HG03439 (cell line): ENCODE measurements around the gene ZNF860.

Experiments used
- ATAC-seq: cut with Tn5 transposase; IDR thresholded peaks from one replicate; pipeline ENCODE4 v1.9.1; 2021; ENCODE audit warnings: mild to moderate bottlenecking, moderate library complexity; ENCODE audit not compliant: unreplicated experiment

ZNF860 gene

DNA sequence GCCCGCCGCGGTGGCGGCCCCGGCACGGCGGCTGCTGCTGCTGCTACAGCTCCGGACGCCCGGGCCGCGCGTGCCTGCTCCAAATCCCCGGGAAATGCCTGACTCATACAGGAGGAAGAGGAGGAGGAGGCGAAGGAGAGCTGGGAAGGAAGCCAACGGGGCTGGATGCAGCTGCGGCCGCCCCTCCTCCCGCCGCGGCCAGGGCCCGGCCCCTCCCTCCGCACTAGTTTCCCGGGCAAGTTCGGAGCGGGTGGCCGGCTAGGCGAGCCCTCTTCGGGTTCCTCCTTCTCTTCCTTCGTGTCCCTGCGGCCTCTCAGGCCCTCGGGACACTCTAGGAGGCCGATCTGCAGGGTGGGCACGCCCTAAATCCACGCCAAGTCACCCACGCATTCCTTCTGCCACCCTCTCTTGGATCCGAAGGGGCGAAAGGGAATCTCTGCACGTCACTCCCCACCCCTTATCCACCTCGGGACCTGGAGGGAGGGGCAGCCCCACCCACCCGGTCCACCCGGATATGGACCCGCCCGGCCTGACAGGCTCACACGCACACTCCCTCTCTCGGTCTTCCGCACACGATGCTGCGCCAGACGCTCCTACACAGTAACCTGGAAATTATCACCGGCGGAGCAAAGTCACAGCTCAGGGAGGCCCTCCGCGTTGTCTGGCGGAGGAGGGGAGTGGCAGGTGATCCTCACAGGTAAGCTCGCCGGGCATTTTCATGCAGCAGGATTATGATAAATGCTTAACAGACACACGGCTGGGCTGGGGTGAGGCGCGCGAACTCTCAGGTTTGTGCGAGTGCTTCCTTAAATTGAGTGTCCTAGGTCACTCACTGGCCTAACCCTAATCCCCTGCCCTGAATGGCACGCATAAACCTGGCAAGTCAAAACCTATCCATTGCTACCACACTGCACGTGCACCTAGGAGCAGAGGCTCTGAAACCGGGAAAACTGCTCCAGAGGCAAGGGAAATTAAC, at the start of gene ZNF860, which contains the start of gene OSBPL10:
Gene ZNF860 (plus strand): TSS at position 545 of the 976 bp plus-strand sequence. CDS start 7,330 bp downstream, outside the sequence.
Gene OSBPL10 (minus strand): TSS at position 57 of the 976 bp plus-strand sequence. CDS start 83 bp downstream, outside the sequence.
- ATAC-seq, result peak; percentile 24

DNA sequence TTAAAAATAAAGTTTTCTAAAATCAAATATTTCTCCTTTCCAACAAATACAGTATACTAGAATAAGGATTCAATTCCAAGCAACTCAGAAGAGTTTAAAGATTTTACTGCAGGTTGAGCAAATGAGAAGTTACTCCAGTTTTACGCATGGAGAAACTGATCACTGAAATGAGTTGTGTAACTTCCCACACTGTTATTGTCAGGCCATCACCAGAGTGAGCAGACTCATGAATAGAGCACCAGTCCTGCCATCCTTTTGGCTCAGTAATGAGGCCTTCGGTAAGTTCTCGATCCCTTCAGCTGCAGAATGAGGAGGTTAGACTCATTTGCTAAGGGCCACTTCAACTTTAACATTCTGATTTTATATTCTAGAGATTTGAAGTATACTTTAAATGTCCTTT, 48.6 kb upstream of the ZNF860 start:
- no peak for ATAC-seq

DNA sequence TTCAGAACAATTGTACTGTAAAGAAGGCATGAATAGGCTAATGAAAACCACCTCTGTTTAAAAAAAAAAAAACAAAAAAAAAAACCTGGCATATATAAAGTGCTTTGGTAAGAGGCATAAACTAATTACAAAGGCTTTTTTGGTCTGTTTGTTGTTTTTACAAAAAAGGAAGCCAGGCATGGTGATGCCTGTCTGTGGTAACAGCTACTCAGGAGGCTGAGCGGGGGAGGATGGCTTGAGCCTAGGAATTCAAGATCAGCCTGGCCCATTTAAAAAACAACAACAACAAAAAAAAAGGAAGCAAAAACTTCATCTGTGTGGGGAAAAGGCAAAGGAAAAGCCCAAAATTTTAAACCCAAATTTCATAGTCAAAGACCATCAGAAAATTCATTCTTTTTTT, 47.5 kb upstream of the ZNF860 start:
- ATAC-seq, result no peak

DNA sequence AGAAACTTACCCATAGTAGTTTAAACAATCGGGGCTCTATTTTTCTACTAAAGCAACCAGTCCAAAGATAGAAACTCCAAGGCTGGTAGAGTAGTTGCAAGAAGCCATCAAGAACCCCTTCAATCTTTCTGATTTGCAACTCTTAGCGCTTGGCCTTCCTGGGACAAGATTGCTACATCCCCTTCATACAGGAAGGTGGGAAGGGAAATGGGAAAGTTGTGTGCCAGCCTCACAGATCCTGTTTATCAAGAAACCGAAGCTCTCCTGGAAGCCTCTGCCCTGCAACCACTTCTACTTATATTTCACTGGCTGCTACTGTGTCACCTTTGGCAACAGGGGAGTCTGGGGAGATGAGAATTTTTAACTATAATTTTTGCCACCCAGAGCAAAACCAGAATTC, 46.7 kb upstream of the ZNF860 start:
- ATAC-seq, result no peak

DNA sequence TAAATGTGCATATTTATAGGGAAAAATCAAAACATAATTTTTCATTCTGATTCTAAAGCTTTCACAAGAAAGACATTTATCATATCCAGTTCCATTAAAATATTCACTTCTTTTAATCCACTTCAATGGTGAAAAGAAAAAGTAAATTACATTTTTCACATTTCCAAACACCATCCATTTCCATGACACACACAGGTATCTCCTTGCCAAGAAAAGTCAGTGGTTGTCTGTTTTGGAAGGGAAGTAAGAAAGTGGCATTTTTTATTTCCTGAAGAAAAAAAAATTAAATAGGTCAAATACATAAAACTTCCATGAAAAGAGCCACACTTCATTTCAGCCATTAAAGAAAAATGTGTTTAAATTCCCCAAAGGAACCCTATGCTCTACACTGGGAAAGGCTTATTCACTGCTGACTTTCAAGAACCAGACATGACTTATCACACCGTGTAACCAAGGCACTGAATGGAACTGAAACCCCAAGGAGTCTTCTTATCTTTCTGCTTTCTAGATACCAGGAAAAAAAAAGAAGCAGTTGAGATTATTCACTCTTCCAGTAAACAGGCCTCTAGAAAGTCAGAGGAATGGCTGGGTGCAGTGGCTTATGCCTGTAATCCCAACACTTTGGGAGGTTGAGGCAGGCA, 45.0 kb upstream of the ZNF860 start:
- ATAC-seq, result no peak

DNA sequence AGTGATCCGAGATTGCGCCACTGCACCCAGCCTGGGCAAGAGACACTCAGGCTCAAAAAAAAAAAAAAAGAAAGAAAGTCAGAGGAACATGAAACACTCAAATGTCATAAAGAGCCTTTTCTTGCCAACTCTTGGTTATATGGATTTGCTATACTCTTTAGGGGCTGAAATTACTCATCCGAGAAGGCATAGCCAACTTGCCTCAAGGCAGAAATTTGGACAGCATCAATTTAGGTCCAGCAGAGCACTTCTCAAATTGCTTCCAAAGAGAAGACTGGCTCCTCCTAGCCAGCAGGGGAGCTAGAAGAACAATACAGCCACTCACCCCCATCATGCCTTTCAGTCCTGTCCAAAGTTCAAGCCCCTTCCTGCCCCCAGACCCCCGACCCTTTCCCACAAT, 44.3 kb upstream of the ZNF860 start:
- no peak for ATAC-seq

DNA sequence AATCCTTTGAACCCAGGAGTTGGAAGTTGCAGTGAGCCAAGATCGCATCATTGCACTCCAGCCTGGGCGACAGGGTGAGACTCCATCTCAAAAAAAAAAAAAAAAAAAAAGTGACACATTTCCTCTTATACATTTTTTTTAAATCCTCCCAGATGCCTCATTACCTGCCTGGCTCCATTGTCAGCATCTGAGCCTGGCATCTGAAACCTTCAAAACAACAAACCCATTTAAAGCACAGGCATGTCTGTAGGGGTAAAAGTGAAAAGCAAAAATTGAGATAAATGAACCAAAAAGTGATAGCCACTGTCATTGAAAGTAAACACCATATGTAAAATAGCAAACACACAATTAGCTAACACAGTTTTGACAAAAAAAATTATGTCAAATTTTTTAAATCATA, 39.1 kb upstream of the ZNF860 start:
- ATAC-seq, result no peak

DNA sequence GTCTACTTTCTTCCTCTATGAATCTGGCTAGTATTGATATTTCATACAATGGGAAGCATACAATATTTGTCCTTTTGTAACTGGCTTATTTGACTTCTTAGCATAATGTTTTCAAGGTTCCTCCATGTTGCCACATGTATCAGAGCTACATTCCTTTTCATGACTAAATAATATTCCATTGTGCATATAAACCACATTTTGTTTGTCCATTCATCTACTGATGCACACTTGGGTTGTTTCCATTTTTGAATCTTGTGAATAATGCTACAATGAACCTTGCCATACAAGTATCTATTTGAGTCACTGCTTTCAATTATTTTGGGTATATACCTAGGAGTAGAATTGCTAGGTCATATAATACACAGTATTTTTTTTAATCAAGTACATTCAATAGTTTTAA, 38.5 kb upstream of the ZNF860 start:
- no peak for ATAC-seq

DNA sequence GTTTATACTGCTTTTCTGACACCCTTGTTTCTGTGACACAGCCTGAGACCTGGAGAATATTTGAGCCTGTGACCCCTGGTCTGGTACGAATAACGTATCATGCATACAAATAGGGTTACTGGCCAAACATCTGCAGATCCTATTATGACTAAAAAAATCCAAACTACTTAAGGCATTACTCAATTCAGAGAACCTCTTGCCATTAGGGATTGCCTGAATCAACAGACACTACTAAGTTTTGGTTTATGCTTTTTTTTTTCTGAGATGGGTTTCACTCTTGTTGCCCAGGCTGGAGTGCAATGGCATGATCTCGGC, 35.9 kb upstream of the ZNF860 start:
- peak; percentile 37 for ATAC-seq

DNA sequence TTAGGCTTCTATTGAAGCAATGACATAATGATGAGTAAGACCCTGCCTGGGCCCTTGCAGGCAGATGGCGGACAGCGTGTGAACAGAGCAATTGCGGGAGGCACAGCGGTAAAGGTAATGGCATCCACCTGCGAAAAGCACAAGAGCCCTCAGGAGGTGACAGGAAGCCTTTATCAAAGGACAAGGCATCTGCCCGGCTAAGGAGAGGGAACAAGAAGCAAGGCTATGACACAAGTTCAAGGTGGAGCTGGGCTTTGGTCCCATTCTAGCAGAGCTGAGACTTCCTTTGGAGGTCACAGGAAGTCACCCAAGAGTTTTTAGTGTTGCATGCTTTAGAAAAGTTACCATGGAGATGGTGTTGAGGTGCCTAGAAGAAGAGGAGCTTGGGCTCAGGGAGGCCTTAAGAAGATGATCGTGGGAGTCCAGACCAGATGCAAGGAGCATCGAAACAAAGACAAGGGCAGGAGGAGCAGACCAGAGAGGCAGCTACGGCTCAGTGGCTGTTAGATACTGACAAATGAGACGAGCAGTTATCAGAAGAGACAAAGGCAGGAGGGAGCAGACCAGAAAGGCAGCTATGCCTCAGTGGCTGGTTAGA, 35.0 kb upstream of the ZNF860 start:
- ATAC-seq, result no peak

DNA sequence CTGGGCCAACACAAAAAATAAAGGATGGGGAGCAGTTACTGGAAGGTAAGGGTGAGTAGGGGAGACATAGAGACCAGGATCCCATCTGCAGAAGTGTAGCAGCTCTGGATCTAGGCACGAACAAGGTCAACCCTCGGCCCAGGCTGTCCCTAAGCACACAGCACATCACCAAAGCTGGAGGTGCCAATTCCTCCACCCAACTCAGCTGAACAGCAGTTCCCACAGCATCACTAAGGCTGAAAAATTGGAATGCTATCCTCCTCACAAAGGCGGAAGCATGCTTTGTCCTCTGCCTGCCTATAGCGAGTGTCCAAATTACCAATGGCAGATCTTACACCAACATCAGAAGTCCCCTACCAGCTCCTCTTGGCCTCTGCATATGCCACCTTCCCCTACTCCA, 34.4 kb upstream of the ZNF860 start:
- no peak for ATAC-seq

DNA sequence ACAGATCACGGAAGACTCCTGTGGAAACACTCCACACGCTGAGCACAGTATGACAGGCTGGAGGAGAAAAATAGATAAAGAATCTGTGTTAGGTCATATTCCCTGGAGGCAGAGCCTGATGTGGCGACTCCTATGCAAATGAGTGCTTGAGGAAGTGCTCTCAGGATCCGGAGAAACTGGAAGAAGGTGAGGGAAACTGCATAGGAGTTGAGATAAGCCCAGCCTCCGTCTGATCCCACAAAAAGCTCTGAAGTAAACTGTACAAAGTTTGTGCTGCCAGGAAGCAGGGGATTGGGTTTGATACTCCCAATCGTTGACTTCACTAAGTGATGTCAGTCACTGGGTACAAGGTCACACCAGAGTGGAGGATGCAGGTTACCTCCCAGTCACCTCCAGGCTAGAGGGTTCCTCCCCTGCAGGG, 33.9 kb upstream of the ZNF860 start:
- no peak for ATAC-seq

DNA sequence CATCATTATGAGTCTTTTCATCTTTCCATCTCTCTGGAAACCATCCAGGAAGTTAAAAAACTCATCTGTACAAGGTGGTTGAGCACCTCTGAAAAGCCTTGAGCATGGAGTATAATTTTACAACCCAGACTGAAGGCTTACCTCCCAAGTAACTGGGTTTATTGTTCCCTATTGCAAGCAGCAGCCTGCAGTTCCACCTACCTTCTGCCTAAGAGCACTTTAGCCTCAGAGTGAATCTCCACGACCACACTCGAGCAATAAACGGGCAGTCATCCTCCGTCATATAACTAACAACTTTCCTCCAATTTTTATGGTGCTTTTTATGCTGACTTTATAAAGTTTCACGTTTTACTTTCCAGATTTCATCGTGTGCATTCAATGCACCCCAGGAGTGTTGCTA, 33.3 kb upstream of the ZNF860 start:
- ATAC-seq, result no peak

DNA sequence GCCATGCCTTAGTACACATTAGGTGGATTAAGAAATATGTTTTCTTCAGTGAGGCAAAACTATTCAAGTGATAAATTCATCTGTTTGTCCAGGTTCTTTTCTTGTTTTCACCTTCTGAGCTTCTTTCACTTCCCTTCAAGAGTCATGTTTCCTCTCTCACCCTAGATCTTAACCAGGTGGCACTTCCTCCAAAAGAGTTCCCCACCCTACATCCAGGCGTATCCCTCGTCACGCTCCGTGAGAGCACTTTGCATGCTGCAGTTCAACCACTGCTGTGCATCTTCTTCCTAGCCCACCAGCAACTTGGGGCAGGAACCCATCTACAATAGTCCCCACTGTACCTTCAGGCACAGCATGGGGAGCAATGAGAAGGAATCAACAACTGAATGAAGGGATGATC, 29.3 kb upstream of the ZNF860 start:
- ATAC-seq, result peak; percentile 66

DNA sequence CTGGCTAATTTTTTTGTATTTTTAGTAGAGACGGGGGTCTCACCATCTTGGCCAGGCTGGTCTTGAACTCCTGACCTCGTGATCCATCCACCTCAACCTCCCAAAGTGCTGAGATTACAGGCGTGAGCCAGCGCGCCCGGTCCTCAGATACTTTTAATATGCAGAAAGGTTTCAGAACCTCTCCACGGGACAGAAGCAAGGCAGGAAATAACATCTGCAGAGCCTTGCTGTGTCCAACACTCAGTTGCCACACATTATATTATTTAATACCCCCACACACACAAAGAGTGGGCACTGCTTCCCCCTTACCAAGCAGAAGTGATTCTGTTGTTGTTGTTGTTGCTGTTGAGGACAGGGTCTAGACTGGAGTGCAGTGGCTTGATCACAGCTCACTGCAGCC, 28.5 kb upstream of the ZNF860 start:
- ATAC-seq, result no peak

DNA sequence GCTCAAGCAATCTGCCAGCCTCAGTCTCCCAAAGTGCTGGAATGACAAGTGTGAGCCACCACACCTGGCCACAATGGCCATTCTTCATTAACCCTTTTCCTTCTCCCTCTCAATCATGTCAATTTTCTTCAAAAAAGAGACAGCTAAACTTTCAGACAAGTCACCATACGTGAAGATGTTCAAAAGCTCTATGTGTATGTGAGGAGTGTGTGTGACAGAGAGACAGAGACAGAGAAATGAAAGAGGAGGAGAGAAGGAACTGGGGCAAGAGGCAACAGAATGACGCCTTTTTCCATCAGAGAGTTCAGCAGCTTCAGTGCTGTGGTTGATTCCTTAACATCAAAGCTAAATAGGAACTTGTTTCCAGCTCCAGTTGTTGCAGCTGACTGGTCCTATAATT, 27.9 kb upstream of the ZNF860 start:
- no peak for ATAC-seq

DNA sequence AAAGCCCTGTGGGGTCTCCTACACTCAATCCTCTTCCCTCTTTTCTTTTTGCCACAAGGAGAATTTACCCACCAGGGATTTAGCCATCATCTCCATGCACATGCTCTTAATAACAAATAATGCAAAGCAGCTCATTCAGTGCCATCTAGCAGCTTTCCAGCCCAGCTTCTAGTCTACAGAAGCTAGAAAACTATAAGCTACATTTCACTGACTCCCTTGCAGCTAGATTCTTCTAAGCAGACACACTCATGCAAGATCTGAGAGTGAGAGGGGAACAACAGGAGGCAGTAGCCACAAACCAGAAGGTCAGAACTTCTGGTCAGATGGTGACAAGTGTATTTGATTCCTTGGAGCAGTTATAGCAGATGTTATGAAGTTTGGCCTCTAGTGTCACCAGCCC, 26.0 kb upstream of the ZNF860 start:
- no peak for ATAC-seq

DNA sequence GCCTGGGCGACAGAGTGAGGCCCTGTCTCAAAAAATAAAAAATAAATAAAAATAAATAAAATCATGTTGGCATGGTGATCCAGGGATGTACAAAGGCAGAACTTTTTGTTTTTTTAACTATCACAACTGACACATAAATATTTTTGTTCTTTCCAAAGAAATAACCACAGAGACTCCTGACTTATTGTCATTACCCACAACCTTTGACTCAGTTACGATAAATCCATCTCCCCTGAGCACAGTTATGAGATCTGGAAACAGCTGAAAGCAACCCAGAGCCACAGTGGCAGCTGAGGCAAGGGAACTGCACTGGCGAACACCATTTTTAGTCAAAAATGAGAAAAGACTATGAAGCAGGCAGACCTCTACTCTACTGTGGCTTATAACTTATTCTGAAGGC, 24.4 kb upstream of the ZNF860 start:
- no peak for ATAC-seq

DNA sequence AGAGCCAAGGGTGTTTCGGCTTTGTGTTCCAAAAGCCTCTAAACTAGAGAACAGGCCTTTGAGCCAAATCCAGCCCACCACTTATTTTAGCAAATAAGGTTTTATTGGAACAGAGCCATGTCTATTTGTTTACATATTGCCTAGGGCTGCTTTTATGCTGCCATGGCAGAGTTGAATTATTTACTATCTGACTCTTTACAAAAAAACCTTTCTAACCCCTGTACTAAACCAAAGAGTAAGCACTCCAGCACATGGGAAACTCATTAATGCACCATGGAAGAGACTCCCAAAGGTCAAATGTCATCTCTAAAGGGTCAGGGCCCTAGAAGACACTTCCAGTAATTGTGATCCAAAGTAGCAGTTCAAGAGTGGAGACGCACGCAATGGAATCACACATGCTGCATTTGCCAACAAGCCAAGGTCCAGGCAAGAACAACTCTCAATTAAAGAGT, 22.8 kb upstream of the ZNF860 start:
- no peak for ATAC-seq

DNA sequence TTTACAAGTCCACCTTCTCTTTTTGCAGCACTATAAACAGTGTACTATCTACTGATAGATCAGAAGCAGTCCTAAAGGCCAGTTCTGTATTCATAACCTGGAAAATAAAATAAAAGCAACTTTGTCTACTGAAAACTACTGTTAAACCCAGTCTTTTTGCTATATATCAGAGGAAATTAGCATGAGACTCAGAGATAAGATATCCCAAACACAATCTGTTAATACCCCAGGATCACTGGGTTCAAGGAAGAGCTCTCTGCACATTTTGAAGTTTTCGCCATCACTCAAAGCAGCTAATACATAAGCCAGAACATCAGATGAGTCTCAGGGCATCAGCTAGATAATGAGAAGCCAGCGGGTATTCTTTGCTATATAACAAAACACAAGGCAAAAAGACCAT, 22.3 kb upstream of the ZNF860 start:
- no peak for ATAC-seq

DNA sequence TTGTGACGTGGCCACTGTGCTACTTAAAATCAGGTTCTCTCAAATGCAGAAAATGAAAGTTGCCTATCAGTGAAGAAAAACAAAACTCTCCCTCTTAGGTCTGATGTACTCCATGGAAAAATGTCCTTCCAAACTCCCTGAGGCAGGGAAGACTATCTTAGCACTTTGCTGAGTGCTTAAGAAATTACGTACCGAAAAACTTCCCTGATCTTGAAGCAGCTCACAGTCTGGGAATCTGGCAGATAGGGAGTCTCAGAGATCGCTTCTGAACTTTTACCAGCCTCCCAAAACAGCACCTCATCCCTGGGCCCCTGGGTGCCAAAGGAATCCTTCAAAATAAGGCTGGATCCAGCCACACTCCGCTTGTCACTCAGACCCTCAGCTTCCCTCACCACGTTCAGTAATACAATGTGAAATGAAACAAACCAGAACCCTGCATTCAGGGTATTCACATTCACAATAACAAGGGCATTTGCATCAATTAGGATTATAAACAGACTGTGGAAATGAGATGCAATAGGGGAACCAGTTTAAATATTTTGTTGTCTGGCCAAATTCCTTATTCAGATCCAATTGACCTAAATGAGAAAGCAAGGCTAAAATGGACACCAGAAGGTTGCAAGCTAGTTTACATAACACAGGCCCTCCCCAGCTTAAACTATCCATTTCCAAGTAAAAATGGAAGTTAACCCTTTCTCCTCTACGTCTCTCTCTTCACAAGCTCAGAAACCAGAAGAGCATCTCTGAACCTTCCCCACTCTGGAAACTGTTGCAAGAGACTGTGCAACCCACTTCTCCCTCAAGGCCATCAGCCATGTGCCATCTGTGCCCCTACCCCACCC, 21.4 kb upstream of the ZNF860 start:
- no peak for ATAC-seq
